HG02884 (cell line): Measurements from ENCODE around the gene SENP1.

Experiments used
- ATAC-seq: cut with Tn5 transposase; IDR thresholded peaks from one replicate; pipeline ENCODE4 v1.9.1; 2021; ENCODE audit warnings: mild to moderate bottlenecking, moderate library complexity; ENCODE audit not compliant: unreplicated experiment

Gene SENP1

GRCh38 chr12:48019639-48020265 is 86.1 kb downstream of the SENP1 start:
- ATAC-seq = no peak

DNA sequence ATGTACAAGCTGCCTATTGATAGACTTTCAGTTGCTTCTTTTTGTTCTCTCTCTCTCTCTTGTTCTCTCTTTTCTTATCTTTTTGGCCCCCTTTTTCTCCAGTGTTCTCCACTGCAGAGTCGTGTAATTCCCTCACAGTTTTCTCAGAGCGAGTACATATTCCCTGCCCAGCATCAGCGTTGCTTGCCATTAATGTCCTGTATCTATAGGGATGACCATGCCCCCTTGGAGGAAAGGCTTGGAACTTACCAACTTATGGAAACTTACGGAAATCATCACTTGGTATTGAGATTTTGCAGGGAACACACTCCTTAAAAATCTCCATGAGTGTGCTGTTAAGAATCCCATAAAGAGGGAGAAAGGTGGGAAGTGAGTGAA is 87.3 kb downstream of the SENP1 start:
- no peak for ATAC-seq

DNA sequence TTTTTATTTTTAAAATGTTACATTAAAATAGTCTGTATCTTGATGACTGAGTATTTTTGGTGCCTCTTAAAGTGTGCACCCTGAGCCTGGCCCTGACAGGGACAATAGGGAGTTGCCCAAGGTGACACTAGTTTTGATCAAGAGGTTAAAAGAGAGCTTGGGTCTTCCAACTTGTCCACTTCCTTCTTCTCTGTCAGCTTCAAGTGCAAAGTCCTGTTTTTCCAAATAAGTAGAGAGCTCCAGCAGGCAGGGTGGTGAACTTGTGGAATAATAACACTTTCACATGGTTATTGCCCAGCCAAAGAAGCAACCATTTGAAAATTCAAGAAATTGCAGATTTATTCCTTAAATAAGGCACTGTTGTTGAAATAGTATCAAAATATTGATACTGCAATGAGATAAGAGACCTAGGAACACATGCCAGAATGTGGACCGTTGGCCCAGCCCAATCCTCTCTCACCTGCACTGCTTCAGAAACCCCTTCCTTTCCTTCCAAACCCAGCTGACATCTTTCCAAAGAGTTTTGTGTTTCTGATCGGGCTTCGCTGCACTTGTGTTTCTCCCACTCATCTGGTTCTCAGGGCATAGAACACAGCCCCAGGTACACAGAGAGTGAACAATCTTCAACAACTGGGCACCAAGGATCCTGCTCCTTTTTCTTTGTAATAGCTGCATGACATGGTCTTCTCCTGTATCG is 87.8 kb downstream of the SENP1 start:
- ATAC-seq = no peak

DNA sequence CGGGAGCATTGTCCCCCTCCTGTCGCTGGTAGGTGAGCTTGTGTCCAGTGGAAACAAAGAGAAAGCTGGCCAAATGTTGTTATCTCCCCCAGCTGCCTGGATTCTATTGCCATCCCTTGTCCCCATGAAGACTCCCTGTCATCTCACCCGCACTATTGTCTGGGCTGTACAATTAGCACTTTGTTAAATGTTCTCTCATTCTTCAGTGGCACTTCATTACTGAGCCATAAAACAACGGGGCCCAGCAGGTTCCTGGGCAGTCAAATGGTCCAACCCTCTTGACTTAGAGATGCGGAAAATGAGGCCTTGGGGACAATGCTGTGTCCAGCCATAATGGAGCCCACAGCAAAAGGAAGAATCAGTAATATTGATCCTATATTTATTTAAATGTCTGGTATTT is 88.4 kb downstream of the SENP1 start:
- ATAC-seq = no peak

DNA sequence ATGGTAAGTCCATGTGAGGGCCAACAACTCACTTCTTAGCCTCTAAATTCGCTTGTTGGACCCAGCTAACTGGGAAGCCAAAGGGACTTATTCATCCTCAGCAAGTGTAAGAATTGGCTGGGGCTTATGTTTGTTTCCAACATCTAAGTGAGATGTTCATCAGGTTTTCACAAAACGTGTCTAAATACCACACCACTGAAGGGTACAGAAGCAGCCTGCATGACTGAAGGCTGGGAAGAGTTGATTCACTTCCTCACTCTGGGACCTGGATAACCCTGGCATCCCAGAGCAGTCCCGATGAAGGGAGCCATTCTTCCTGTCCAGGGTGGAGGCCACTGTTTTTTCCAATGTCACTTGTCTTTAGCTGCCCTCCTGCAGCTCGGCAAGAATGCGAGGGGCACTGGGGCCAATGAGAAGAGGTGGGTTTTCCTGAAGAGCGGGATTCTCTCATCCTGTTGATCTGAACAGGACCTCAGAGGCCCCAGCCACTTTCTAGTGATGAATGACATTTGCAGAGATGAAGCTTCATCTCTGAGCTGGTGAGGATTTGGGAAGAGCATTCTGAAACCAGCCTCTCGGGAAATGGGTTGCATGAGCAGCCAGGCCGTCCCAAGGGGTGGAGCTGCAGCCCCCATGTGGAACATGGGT is 89.4 kb downstream of the SENP1 start:
- ATAC-seq = no peak

- no peak for ATAC-seq
Measured at GRCh38 chr12:48015954-48016353, 89.9 kb downstream of the SENP1 start.

DNA sequence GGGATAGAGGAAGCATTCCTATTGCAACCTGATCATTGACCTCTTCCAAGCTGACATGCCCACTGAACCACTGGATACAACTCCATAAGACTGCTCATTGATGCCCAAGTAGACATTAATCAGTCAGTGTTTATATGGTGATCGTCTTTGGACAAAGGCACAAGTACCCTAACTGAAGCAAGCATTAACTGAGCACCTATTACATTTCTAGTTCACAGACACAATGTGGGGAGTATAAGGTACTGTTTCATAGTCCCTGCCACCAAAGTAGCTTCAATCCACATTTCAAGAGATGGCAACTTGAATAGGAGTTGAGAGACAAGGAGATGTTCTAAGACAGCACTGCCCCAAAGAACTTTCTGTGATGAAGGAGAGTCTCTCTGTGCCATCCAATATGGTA is 90.8 kb downstream of the SENP1 start:
- ATAC-seq = no peak

- ATAC-seq = no peak
Measured at GRCh38 chr12:48013287-48013686, 92.6 kb downstream of the SENP1 start.

DNA sequence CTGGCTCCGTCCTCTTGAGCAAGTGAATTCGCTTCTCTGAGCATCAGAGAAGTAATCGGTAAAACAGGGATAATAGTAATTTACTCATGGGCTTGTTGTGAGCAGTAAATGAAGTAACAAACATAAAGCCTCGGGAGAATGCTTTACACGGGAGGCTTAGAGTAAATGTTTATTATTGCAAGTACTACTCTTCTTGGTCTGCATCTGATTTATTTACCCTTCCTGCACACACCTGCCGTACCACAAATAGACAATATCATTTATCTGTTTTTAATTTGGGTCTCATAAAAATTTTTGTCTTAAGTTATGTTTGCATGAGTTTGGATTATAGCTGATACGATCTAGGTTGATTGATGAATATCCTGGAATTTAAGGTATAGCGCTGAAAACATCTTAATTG is 93.8 kb downstream of the SENP1 start:
- ATAC-seq = no peak

DNA sequence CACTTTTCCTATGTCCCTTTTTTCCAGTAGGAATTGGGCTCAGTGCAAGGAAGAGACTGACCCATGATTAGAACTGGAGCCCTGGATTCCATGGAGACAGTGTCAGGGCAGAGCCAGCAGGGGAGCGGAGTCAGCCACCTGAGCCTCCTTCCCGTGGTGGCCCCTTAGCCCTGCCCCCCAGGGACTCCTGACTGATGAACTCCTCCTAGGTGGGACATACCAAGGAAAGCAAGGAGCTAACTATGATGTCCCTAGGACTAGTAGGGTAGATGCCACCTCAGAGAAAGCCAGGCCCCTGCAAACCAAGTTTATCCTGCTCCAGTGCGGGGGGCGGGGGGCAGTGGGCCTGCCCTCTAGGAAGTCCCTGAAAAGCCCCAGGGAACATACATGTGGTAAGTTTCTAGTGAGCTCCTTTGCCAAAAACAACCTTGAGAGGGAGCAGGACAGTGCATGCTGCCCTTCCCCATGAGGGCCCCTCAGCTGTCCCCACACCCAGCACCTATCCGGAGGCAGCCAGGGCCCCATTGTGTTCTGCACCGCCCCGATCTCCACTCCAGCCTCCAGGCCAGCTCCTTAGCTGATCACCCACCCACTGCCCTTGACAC is 95.4 kb downstream of the SENP1 start:
- ATAC-seq = no peak

- ATAC-seq = no peak
Measured at GRCh38 chr12:48009471-48009870, 96.4 kb downstream of the SENP1 start.

DNA sequence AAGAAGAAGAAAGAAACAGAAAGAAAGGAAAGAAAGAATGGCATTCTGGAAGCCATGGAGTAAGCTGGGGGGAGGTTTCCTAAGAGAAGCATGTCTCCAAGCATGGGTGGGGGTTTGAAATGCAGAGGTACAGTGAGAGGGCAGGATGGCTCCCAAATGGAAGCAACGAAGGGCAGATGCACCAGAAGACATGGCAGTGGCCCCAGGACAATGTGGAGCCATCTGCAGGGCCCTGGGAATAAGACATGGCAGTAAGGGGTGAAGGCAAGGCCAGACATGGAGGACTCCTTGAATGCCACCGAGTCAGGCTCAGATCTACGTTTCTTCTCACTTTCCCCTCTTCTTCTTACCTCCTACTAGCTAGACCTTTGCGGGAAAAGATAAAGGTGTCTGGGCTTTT is 96.9 kb downstream of the SENP1 start:
- ATAC-seq = no peak

GRCh38 chr12:48008349-48008748 is 97.5 kb downstream of the SENP1 start:
- ATAC-seq = no peak

- no peak for ATAC-seq
Measured at GRCh38 chr12:48007206-48007605, 98.7 kb downstream of the SENP1 start.

DNA sequence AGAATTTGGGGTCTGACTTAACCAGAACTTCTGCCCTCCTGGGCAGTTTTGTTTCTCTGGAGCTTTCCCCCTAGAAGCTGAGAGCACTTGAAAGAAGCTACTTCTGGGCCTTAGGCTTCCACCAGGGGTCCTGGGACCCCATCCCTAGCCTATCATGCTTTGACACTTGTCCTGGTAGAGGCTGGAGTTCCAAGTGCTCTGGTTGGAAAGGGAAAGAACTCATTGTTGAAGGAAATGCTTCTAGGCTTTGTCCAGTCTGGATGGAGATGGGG is 100.2 kb downstream of the SENP1 start:
- ATAC-seq = no peak

DNA sequence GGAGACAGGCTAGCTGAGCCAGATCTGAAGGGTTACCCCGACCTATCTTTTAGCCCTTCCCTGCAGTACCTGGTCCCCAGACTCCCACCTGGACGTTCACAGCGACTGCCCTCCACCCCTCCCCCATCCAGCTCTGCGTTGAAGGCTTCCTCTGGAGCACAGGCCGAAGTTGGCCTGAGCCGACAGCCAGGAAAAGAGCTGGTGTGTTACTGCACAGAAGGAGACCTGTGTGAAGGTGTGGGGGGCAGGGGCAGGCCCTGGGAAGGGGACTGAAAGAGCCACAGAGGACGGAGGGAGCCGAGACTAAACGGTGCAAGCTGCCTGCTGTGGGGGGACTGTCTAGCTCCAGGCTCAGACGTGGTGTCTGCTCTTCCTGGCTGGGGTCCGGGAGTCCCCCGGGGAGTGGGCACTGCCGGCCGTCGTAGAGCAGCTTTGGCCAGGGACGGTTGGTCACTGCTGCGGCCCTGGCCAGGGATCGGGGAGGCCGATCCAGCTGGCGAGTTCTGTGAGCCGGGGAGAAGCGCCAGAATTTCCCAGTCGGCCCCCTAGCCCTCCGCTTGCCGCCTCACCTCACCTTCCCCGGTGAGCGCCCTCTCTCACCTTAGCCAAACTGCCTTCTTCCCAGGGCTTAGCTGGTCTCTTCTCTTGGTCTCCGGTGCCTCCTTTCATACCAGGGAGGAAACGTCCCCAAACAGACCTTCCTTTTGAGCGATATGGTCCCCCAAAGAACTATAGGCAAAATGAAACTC is 100.7 kb downstream of the SENP1 start:
- ATAC-seq = no peak

GRCh38 chr12:48004053-48004941 is 101.6 kb downstream of the SENP1 start, which contains the start of gene COL2A1:
Gene COL2A1, minus strand, starts transcription at chr12:48004476. Its CDS starts 155 bp downstream, at chr12:48004321.
- ATAC-seq = no peak

DNA sequence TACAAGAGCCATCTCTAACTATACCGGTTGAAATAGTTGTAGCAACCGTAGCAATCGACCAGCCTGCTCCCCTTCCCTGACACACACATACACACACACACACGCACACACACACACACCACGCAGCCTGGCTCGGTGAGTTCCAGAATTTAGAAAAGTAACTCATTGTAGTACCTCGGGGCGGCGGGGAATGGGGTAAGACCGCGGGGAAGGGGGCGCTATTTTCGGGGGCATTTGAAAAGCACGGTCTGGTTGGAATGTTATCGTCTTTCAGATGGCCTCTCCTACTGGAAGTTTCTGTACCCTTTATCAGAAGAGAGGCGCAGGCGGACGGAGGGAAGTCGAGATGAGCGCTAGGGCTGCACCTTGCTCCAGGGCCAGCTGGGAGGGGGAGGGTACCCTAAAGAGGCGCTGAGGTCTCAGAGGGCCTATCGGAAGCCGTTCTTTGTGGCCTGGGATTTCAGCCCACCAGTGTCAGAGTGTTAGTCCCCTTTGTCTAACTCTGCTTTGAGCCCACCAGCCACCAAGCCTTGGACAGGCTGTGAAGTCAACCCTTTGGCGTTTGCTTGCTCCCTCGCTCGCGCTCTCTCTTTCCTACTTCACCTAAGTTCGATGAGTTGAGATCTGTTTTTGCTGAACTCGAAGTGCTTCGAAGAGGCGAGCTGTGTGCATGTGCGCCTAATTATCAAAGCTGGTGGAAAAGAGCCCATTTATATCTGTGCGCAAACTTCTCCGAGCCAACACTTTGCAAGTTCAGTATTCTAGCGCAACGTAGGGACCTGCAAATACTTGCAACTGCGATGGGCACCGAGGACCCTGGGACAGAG is 102.4 kb downstream of the SENP1 start:
- ATAC-seq = no peak

DNA sequence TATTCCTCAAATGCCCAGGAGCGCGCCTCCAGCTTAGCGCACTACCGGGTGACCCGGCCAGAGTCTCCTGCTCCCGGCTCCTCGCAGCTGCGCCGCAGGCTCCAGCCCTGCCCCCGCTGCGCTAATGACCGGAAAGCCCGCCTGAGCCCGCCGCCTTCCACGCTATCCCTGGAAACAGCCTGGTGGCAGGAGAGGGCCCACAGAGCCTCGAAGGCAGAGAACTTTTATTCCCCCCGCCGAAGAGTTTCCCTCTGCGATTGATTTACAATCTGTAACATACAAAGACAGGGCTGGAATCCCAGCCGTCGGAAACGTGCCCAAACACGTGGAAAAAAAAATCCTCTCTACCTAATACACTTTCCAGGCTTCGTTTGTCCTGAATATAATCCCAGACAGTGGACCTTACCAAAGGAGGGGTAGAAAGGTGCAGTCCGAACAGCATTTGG is 103.1 kb downstream of the SENP1 start:
- ATAC-seq = no peak

DNA sequence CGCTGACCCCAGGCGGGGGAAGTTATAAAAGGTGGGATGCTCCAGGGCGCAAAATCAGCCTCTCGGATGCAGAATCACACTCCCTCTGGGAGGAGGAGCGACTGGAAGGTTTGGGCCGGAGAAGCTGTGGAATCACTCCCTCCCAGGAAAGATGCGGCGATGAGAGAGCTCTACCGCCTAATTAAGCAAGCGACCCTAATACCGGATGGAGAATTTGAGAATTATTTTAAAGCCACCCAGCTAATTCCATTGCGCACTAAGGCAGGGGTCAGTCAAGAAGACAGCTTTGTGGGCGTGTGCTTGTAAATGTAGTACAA is 103.5 kb downstream of the SENP1 start:
- no peak for ATAC-seq
